GM21529 (cell line): ENCODE results near the gene AMIGO3.

Experiments
- ATAC-seq: cut with Tn5 transposase; IDR thresholded peaks from one replicate; pipeline ENCODE4 v1.9.1; 2021; ENCODE audit not compliant: unreplicated experiment

Gene AMIGO3

DNA sequence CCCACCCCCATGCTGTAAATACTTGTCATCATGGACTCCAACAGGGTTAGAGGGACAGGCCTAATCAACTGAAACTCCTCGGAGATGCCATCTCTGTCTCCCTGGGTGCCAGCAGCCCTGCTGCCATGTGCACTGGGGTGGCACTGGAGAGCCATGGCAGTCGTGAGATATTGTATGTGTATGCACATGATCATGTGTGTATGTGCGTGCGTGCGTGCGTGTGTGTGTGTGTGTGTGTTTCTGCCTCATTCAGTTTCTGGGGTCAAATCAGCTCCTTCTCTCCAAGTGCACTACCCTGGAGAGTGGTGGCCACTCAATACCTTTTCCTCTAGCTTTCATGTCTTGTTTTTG is 48.6 kb downstream of the AMIGO3 start:
- ATAC-seq: no peak

DNA sequence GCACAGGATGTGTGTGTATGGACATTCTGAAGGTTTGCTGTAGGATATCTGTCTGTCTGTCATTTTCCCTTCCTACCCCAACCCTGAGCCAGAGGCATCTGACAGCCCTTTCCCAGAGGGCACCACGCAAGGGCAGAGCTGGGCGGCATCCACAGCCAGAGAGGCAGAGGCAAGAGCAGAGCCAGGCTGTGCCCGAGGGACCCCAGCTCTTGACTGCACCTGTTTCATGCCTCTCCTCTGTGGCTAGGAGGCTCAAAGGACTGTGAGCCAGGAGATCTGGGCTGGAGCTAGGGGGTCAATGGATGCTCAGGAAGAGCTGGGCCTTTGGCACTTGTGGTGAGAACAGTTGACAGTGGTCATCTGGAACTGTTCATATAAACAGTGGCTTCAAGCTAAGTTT is 50.1 kb downstream of the AMIGO3 start:
- ATAC-seq: no peak

DNA sequence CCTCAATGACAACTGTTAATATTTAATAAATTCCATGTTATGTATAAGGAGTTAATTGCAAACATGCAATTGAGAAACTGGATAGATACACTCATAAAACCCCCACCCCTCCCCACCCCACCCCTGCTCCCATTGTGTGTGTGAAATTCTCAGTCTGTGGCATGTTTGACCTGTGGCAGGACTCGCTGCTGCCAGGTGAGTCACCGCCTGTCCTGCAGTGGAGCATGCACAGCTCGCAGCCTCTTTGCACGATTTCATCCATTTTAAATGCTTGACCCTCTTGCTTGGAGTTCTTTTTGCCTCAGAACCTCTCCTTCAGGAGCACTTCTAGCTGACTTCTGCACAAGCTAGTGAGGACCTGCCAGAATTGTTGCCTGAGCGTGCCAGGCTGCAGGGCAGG is 50.6 kb downstream of the AMIGO3 start:
- no peak for ATAC-seq

DNA sequence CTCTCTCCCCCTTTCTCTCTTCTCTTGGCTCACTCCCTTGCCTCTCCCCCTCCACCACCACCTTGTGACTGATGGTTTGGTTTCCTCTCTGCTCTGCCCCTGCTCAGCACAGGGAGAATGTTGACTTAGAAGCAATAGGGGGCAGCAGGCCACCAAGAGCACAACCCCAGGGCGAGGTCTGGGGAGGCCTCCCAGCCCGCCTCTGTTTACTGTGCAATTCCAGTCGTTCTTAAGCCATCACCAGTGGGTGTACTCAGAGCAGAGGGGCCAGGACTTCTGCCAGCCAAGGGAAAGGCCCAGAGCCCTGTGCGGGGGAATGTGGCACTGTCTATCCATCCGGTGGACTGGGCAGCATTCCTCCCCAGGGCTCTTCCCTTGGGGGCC is 51.1 kb downstream of the AMIGO3 start:
- ATAC-seq: no peak

DNA sequence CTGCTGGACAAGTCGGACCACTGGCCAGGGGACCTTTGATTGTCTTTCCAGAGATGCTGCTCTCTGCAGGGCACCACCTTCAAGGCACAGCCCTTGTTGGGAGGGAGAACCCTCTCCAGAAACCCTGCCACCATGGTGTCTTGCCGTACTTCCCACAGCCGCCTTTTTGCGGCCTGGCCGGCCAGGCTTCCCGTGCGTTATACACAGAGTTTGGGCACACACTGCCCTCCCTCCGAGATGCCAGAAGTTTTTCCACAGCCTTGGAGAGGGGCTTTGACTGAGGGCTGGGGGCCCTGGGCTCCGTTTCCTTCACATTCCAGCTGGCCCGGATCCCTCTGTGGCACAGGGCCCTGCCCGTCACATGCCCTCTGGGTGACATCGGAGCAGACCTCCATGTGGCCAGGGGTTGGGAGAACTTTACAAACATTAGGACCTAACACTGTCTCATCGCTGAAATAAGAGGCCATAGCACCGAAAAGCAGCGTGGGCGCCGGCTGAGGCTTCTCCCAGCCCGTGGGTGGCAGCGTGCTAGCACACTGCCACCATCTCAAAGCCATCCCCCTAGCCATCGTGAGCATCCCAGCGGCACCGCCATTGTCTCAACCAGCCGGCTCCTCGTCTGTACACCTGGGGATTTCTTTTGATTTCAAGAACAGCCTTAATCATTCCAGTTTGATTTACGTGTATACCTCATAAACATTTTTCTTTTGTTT is 51.6 kb downstream of the AMIGO3 start:
- ATAC-seq: no peak
